K562 (cell line): ENCODE measurements around the gene HEPACAM2. TPM values are rescaled to one million over a fixed set of nuclear protein-coding genes. Genes with fewer than 3 reads are reported as not detected.

Experiments
- ATAC-seq: fragments of 200-7000 bp; cut with Tn5 transposase; 3 replicates; pipeline ENCODE4 v1.9.1; 2020; ENCODE audit warnings: moderate library complexity
- BruUV-seq: library from RNA; stranded (reverse); fragments of 400-500 nt; replicated peaks from 2 replicates; lab custom pipeline; 2021; lab: Mats Ljungman, UMichigan
- CTCF ChIA-PET: fragments of 300-600 bp; formaldehyde crosslinking; extraction: SDS; loops from one replicate; lab custom pipeline; 2021; ENCODE audit warnings: low intra/inter-chr PET ratio; lab: Yijun Ruan, JAX
- POLR2A ChIA-PET: fragments of 300-600, 350-650 bp; sonication (Branson Sonifier 250); formaldehyde crosslinking; extraction: SDS; loops from one replicate; lab custom pipeline; 2021; ENCODE audit warnings: antibody characterized with exemption, inconsistent platforms; lab: Yijun Ruan, JAX
- DNase-seq, 4 experiments: peaks; one replicate each; pipeline versions ENCODE4 v3.0.0 to v3.0.0-alpha.2; 2011 to 2018; ENCODE audit warnings: low spot score in 3 of 4, mixed read lengths in 3 of 4; ENCODE audit errors: extremely low read depth in 1 of 4
- FAIRE-seq: peaks from 2 replicates; lab custom pipeline; 2011; peaks lifted over from hg19 to GRCh38; lab: Jason Lieb, UNC
- H2AFZ ChIP-seq: 2 replicates; pipeline ENCODE4 v1.6.0; 2011; ENCODE audit warnings: low read depth, low read length, control low read depth, inconsistent platforms
- H3K27ac ChIP-seq: fragments of 200-600 bp; 3 replicates; pipeline ENCODE4 v1.8.0; 2011; ENCODE audit warnings: low read depth, mild to moderate bottlenecking, control low read depth, inconsistent platforms, low read length, moderate library complexity, mixed read lengths; ENCODE audit errors: extremely low read depth
- H3K27me3 ChIP-seq, 2 experiments: fragments of 300-600 bp in 1 of 2; 2 replicates in 1 of 2; 3 replicates in 1 of 2; pipeline versions ENCODE4 v1.6.0 to v1.8.0; 2011; ENCODE audit warnings: inconsistent platforms in 2 of 2, low read length in 2 of 2, mild to moderate bottlenecking in 1 of 2, mixed read lengths in 1 of 2, moderate library complexity in 1 of 2; ENCODE audit not compliant: control insufficient read depth in 2 of 2, insufficient read depth in 2 of 2
- H3K36me3 ChIP-seq: fragments of 300-600 bp; 3 replicates; pipeline ENCODE4 v1.8.0; 2011; ENCODE audit warnings: mild to moderate bottlenecking, low read length, inconsistent platforms; ENCODE audit not compliant: control insufficient read depth, insufficient read depth
- H3K4me1 ChIP-seq, 2 experiments: fragments of 200-600 bp in 1 of 2; replicated peaks in 1 of 2; 2 replicates in 1 of 2; 3 replicates in 1 of 2; pipeline versions ENCODE4 v1.5.1 to v1.8.0; 2011; ENCODE audit warnings: inconsistent platforms in 2 of 2, low read length in 2 of 2, mild to moderate bottlenecking in 1 of 2, mixed read lengths in 1 of 2, moderate library complexity in 1 of 2; ENCODE audit not compliant: control insufficient read depth in 2 of 2, insufficient read depth in 2 of 2
- H3K4me2 ChIP-seq: 2 replicates; pipeline ENCODE4 v1.6.1; 2011; ENCODE audit warnings: low read length, control low read depth, inconsistent platforms, mixed read lengths; ENCODE audit not compliant: insufficient read depth
- H3K4me3 ChIP-seq: fragments of 200-600 bp; sonication (generic), shearing (Covaris generic); 2 replicates; pipeline ENCODE4 v1.5.1; 2016; ENCODE audit warnings: control low read depth, inconsistent platforms
- H3K79me2 ChIP-seq: fragments of 200-600 bp; 3 replicates; pipeline ENCODE4 v1.8.0; 2011; ENCODE audit warnings: low read length, inconsistent platforms; ENCODE audit not compliant: control insufficient read depth, insufficient read depth
- H3K9ac ChIP-seq, 2 experiments: 2 replicates each; pipeline versions ENCODE4 v1.6.0 to v1.6.1; 2011; ENCODE audit warnings: low read depth in 2 of 2, low read length in 2 of 2, control low read depth in 1 of 2, inconsistent platforms in 1 of 2, mild to moderate bottlenecking in 1 of 2, mixed read lengths in 1 of 2; ENCODE audit not compliant: insufficient read depth in 1 of 2
- H3K9me1 ChIP-seq: one replicate; pipeline ENCODE4 v1.6.0; 2011; ENCODE audit warnings: inconsistent platforms, mild to moderate bottlenecking, low read length, moderate library complexity; ENCODE audit not compliant: control insufficient read depth, insufficient read depth
- H3K9me3 ChIP-seq: replicated peaks from 2 replicates; pipeline ENCODE4 v1.5.1; 2011; ENCODE audit warnings: low read depth, low read length, inconsistent platforms; ENCODE audit not compliant: control insufficient read depth, insufficient read depth
- H4K20me1 ChIP-seq: replicated peaks from 2 replicates; pipeline ENCODE4 v1.6.1; 2011; ENCODE audit warnings: low read length, inconsistent platforms, mixed read lengths; ENCODE audit not compliant: control insufficient read depth, insufficient read depth
- ATF7 ChIP-seq: fragments of 450-650 bp; IDR thresholded peaks from 2 replicates; pipeline ENCODE4 v1.7.1; 2014; ENCODE audit warnings: mild to moderate bottlenecking, moderate library complexity
- FOSL1 ChIP-seq: fragments of 200-800 bp; sonication (Bioruptor generic); conservative IDR thresholded peaks from 2 replicates; pipeline ENCODE4 v1.6.1; 2016; ENCODE audit warnings: missing genetic modification characterization, missing compliant biosample characterization
- NFE2L1 ChIP-seq: fragments of 450-650 bp; IDR thresholded peaks from 2 replicates; pipeline ENCODE4 v1.6.1; 2016; ENCODE audit warnings: missing genetic modification characterization, low read depth, mild to moderate bottlenecking, missing compliant biosample characterization, moderate library complexity, borderline replicate concordance
- WGBS: fragments of 100-300 bp; shearing (Covaris generic); methylation state at CpG from one replicate; pipeline ENCODE4 v1.1.6; 2016; ENCODE audit warnings: low coverage, mixed read lengths; ENCODE audit not compliant: insufficient coverage; ENCODE audit errors: missing lambda C conversion rate; 5-methylcytosine and 5-hydroxymethylcytosine counted together
- in situ Hi-C: fragments of 300-500 bp; cut with MboI; formaldehyde crosslinking; loops from 4 replicates; pipeline ENCODE4 v1.15.0; 2018; ENCODE audit warnings: inconsistent platforms, mixed read lengths
- intact Hi-C: fragments of 100-400 bp; cut with micrococcal nuclease; formaldehyde crosslinking; loops from 2 replicates; pipeline ENCODE4 v1.14.2; 2022
- polyA plus RNA-seq, 8 experiments: library from polyadenylated mRNA; depleted of rRNA in 4 of 8; stranded (reverse) in 5 of 8; unstranded in 3 of 8; fragments of >200 nt; fragmentation: Nextera tagmentation in 2 of 8; fragmentation: Illumina TruSeq in 1 of 8; extraction: Ambion mirVana in 2 of 8; extraction: Trizol in 1 of 8; gene quantifications; 2 replicates each; pipeline versions ENCODE4 v1.2.1 to v1.2.3, GENCODE V29; 2011 to 2014; ENCODE audit warnings: inconsistent platforms in 1 of 8, missing spikeins in 1 of 8
- total RNA-seq, 7 experiments: library from RNA; depleted of rRNA in 6 of 7; stranded (reverse); fragments of >200 nt in 6 of 7; fragmentation: Illumina TruSeq in 2 of 7; extraction: Trizol in 2 of 7; gene quantifications; 2 replicates each; pipeline versions ENCODE4 v1.2.1 to v1.2.3, GENCODE V29; 2011 to 2021; ENCODE audit warnings: low replicate concordance in 1 of 7
- TF ChIP-seq, protein P1 (sequence below): fragments of 250-450 bp; sonication (Bioruptor Pico); IDR thresholded peaks from 2 replicates; pipeline ENCODE4 v1.4.0; 2020; ENCODE audit warnings: borderline replicate concordance
- TF ChIP-seq, protein P2 (sequence below): fragments of 250-450 bp; sonication (Bioruptor Pico); IDR thresholded peaks from 2 replicates; pipeline ENCODE4 v1.8.0; 2021; ENCODE audit warnings: mild to moderate bottlenecking, moderate library complexity
- TF ChIP-seq, protein P3 (sequence below), 2 experiments: fragments of 450-650 bp in 1 of 2; sonication (generic) in 1 of 2; formaldehyde crosslinking in 1 of 2; IDR thresholded peaks in 1 of 2; conservative IDR thresholded peaks in 1 of 2; 2 replicates each; pipeline versions ENCODE4 v1.6.1 to v1.8.1; 2016 to 2023; ENCODE audit warnings: mild to moderate bottlenecking in 2 of 2, moderate library complexity in 2 of 2, inconsistent platforms in 1 of 2, missing genetic modification reagents in 1 of 2
- TF ChIP-seq, protein P4 (sequence below), 2 experiments: fragments of 450-650 bp; IDR thresholded peaks; 2 replicates each; pipeline ENCODE4 v1.6.1; 2016; ENCODE audit warnings: mild to moderate bottlenecking in 2 of 2, borderline replicate concordance in 1 of 2, low read depth in 1 of 2, moderate library complexity in 1 of 2

The HEPACAM2 gene
- total and polyA plus RNA-seq, 9 of the 15 experiments (the other 6 are each of a cell fraction or from before 2014, with no cell fraction given) = 2.0 to 6.5 (median 3.9) TPM

DNA sequence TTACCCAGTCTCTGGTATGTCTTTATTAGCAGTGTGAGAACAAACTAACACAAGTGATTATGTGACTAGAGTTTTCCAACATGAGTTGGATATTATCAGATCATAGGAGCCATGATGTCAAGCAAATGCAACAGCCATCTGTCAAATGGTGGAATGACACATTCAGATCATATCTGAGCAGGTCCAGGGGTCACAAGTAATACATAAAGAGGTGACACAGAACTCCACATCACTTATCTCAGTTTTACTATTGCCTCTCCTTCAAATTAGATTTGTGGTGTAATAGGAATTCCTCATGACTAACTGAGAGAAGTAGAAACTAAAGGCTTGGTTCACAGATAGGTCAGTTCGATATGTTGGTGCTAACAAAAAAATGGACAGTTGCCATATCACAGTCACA is 65.9 kb downstream of the HEPACAM2 start (continued):
- TF ChIP-seq NFE2L1 (tag) (no peak), FOSL1 (tag) (peak; percentile 66)
- TF ChIP-seq, protein P1, sequence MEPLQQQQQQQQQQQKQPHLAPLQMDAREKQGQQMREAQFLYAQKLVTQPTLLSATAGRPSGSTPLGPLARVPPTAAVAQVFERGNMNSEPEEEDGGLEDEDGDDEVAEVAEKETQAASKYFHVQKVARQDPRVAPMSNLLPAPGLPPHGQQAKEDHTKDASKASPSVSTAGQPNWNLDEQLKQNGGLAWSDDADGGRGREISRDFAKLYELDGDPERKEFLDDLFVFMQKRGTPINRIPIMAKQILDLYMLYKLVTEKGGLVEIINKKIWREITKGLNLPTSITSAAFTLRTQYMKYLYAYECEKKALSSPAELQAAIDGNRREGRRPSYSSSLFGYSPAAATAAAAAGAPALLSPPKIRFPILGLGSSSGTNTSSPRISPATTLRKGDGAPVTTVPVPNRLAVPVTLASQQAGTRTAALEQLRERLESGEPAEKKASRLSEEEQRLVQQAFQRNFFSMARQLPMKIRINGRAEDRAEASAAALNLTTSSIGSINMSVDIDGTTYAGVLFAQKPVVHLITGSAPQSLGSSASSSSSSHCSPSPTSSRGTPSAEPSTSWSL (CRISPR knock-in tag) = no peak

DNA sequence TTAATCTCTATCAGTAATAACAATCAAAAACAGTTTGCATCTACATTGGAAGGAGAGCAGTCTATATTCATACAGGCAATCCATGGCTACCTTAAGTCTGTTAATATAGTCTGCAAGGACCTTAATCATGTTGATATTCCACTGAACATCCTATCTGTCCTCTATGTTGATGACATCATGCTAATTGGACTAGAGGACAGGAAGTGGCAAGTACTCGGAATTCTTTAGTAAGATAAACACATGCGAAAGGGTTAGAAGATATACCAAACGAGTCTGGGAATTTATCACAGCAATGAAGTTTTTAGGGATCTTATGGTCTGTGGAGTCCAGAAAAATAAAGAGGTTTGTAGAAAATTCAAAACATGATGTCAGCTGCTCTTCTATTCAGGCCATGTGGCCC is 66.8 kb downstream of the HEPACAM2 start:
- Histone ChIP-seq H3K9me3 (no peaks in the 10 kb centered on the region), H3K27ac (no peak overlapping the region), H3K79me2 (no peaks in the 10 kb centered on the region), H3K27me3 (no peaks in the 10 kb centered on the region), H2AFZ (no peak overlapping the region), H4K20me1 (no peaks in the 10 kb centered on the region), H3K9ac (no peak overlapping the region), H3K4me1 (no peaks in the 10 kb centered on the region), H3K36me3 (no peaks in the 10 kb centered on the region), H3K9me1 (no peaks in the 10 kb centered on the region), H3K4me2 (no peak overlapping the region), H3K4me3 (no peak overlapping the region)
- no peak for ATAC-seq
- intact Hi-C loops = no loop called here
- TF ChIP-seq, protein P2, sequence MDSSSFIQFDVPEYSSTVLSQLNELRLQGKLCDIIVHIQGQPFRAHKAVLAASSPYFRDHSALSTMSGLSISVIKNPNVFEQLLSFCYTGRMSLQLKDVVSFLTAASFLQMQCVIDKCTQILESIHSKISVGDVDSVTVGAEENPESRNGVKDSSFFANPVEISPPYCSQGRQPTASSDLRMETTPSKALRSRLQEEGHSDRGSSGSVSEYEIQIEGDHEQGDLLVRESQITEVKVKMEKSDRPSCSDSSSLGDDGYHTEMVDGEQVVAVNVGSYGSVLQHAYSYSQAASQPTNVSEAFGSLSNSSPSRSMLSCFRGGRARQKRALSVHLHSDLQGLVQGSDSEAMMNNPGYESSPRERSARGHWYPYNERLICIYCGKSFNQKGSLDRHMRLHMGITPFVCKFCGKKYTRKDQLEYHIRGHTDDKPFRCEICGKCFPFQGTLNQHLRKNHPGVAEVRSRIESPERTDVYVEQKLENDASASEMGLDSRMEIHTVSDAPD = no peak
- TF ChIP-seq, protein P3, sequence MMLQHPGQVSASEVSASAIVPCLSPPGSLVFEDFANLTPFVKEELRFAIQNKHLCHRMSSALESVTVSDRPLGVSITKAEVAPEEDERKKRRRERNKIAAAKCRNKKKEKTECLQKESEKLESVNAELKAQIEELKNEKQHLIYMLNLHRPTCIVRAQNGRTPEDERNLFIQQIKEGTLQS (IDR thresholded peaks at IDR 0.05) = peak; percentile 63
- TF ChIP-seq, protein P3 (CRISPR knock-in tag; conservative IDR thresholded peaks at IDR 0.05) = no peak
- TF ChIP-seq ATF7 = peak; percentile 56; the same call in 1 of the 2 replicates
- TF ChIP-seq, protein P4, sequence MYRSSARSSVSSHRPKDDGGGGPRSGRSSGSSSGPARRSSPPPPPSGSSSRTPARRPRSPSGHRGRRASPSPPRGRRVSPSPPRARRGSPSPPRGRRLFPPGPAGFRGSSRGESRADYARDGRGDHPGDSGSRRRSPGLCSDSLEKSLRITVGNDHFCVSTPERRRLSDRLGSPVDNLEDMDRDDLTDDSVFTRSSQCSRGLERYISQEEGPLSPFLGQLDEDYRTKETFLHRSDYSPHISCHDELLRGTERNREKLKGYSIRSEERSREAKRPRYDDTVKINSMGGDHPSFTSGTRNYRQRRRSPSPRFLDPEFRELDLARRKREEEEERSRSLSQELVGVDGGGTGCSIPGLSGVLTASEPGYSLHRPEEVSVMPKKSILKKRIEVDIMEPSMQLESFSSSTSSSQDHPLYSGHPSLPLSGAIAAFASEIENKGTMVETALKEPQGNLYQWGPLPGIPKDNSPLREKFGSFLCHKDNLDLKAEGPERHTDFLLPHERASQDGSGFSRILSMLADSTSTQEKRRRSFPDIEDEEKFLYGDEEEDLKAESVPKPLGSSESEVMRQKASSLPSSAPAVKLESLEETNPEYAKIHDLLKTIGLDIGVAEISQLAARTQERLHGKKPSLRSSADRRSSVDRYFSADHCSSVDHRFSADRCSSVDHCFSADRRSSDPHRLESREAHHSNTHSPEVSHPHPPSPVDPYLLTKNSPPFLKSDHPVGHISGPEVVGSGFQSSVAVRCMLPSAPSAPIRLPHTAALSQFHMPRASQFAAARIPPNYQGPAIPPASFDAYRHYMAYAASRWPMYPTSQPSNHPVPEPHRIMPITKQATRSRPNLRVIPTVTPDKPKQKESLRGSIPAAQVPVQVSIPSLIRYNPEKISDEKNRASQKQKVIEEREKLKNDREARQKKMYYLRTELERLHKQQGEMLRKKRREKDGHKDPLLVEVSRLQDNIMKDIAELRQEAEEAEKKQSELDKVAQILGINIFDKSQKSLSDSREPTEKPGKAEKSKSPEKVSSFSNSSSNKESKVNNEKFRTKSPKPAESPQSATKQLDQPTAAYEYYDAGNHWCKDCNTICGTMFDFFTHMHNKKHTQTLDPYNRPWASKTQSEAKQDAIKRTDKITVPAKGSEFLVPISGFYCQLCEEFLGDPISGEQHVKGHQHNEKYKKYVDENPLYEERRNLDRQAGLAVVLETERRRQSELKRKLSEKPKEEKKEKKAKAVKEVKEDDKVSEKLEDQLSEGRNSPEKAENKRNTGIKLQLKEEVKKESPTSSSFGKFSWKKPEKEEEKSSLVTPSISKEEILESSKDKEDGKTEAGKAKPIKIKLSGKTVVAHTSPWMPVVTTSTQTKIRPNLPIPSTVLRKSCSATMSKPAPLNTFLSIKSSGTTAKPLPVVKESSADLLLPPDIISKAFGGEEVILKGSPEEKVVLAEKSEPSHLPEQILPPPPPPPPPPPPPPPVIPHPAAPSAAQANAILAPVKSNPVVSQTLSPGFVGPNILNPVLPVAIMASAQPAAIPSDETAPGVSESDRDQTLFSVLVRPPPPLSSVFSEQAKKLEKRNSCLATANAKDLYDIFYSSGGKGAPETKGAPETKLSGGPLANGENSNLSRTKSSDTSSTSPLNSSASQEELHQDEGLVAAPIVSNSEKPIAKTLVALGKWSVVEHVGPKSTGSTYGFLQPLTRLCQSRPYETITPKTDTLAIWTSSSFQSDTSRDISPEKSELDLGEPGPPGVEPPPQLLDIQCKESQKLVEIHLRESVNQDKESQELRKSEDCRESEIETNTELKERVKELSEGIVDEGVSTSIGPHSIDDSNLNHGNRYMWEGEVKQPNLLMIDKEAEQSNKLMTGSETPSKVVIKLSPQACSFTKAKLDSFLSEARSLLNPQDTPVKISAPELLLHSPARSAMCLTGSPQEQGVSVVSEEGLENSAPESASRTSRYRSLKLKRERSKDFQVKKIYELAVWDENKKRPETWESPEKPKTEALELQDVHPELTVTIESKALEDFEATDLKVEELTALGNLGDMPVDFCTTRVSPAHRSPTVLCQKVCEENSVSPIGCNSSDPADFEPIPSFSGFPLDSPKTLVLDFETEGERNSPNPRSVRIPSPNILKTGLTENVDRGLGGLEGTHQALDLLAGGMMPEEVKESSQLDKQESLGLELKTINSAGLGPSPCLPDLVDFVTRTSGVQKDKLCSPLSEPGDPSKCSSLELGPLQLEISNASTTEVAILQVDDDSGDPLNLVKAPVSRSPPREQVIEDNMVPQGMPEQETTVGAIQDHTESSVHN (IDR thresholded peaks at IDR 0.05; ENCODE audit: borderline replicate concordance in 1 of 2, low read depth in 1 of 2) = no peak
- FAIRE-seq = no peak
- POLR2A ChIA-PET = no interaction called here
- in situ Hi-C loops = no loop called here
- CTCF ChIA-PET = no interaction called here
- no peak for DNase-seq
- WGBS = 0% methylated on average over 3 of the region's 3 CpGs
- no TSS peak for BruUV-seq
